ENCODE measurements around the gene EIF2S2. TPM values are rescaled to one million over a fixed set of nuclear protein-coding genes. Genes with fewer than 3 reads are reported as not detected.
A peak's percentile ranks its signal among the peaks of the same experiment; 100 is the strongest.

EIF2S2 gene
- total and polyA plus RNA-seq, 2 experiments from 2014 or later, result 40.9 to 75.8 TPM

- Histone ChIP-seq H3K27ac (no peak overlapping the region), H3K9me2 (replicated peaks; ENCODE audit: insufficient read depth) (no peaks in the 10 kb centered on the region), H4K20me1 (ENCODE audit: insufficient read depth, poor library complexity, severe bottlenecking) (peaks cover 74% of the 10 kb centered on the region), H2AFZ (no peak overlapping the region), H3K4me3 (no peak overlapping the region), H3K36me3 (replicated peaks; ENCODE audit: insufficient read depth, low read depth) (no peaks in the 10 kb centered on the region), H3K27me3 (no peaks in the 10 kb centered on the region), H3K79me2 (peaks cover 81% of the 10 kb centered on the region), H3K4me1 (ENCODE audit: insufficient read depth) (peaks cover 22% of the 10 kb centered on the region), H3K9me3 (ENCODE audit: low read depth) (no peaks in the 10 kb centered on the region), H3K4me2 (peak overlapping the region; percentile 78)
- WGBS (ENCODE audit: low lambda C conversion rate, missing lambda C conversion rate), result 89% methylated on average over 4 of the region's 4 CpGs
- no peak for DNase-seq (ENCODE audit: low spot score)
- no peak for TF ChIP-seq EZH2phosphoT487 (IDR thresholded peaks at IDR 0.05; ENCODE audit: low read depth, severe bottlenecking, unreplicated experiment)
- TF ChIP-seq CTCF (IDR thresholded peaks at IDR 0.05; ENCODE audit: poor library complexity), result no peak
- TF ChIP-seq EZH2 (IDR thresholded peaks at IDR 0.05; ENCODE audit: borderline replicate concordance), result no peak
Measured at GRCh38 chr20:34108616-34109174, 3.3 kb downstream of the EIF2S2 start.

GRCh38 chr20:34105978-34106675 lies 5.9 kb downstream of the EIF2S2 start:
- no peaks in the 10 kb centered on the region for H3K27me3 ChIP-seq
- no peaks in the 10 kb centered on the region for H3K9me2 ChIP-seq (replicated peaks; ENCODE audit: insufficient read depth)
- peaks cover 86% of the 10 kb centered on the region for H4K20me1 ChIP-seq (ENCODE audit: insufficient read depth, poor library complexity, severe bottlenecking)
- no peak overlapping the region for H2AFZ ChIP-seq
- peaks cover 22% of the 10 kb centered on the region for H3K4me1 ChIP-seq (ENCODE audit: insufficient read depth)
- H3K27ac ChIP-seq, result no peak overlapping the region
- no peak for DNase-seq (ENCODE audit: low spot score)
- TF ChIP-seq EZH2phosphoT487 (IDR thresholded peaks at IDR 0.05; ENCODE audit: low read depth, severe bottlenecking, unreplicated experiment), result no peak
- no peak for TF ChIP-seq EZH2 (IDR thresholded peaks at IDR 0.05; ENCODE audit: borderline replicate concordance)
- no peak for TF ChIP-seq CTCF (IDR thresholded peaks at IDR 0.05; ENCODE audit: poor library complexity)
- no peak overlapping the region for H3K4me3 ChIP-seq
- WGBS (ENCODE audit: low lambda C conversion rate, missing lambda C conversion rate), result 99% methylated on average over 3 of the region's 3 CpGs
- H3K4me2 ChIP-seq, result no peak overlapping the region
- H3K9me3 ChIP-seq (ENCODE audit: low read depth), result no peaks in the 10 kb centered on the region
- peaks cover 3% of the 10 kb centered on the region for H3K36me3 ChIP-seq (replicated peaks; ENCODE audit: insufficient read depth, low read depth)
- H3K79me2 ChIP-seq, result peaks cover 100% of the 10 kb centered on the region

GRCh38 chr20:34104059-34104458 lies 8.0 kb downstream of the EIF2S2 start:
- Histone ChIP-seq H3K79me2 (peaks cover 94% of the 10 kb centered on the region), H3K4me1 (ENCODE audit: insufficient read depth) (peaks cover 14% of the 10 kb centered on the region), H3K36me3 (replicated peaks; ENCODE audit: insufficient read depth, low read depth) (peaks cover 3% of the 10 kb centered on the region), H3K9me2 (replicated peaks; ENCODE audit: insufficient read depth) (no peaks in the 10 kb centered on the region), H3K4me2 (no peak overlapping the region), H3K4me3 (no peak overlapping the region), H3K27ac (no peak overlapping the region), H3K27me3 (no peaks in the 10 kb centered on the region), H4K20me1 (ENCODE audit: insufficient read depth, poor library complexity, severe bottlenecking) (peaks cover 80% of the 10 kb centered on the region), H2AFZ (no peak overlapping the region), H3K9me3 (ENCODE audit: low read depth) (no peaks in the 10 kb centered on the region)
- no peak for TF ChIP-seq EZH2 (IDR thresholded peaks at IDR 0.05; ENCODE audit: borderline replicate concordance)
- TF ChIP-seq EZH2phosphoT487 (IDR thresholded peaks at IDR 0.05; ENCODE audit: low read depth, severe bottlenecking, unreplicated experiment), result no peak
- no peak for TF ChIP-seq CTCF (IDR thresholded peaks at IDR 0.05; ENCODE audit: poor library complexity)
- DNase-seq (ENCODE audit: low spot score), result no peak
- WGBS (ENCODE audit: low lambda C conversion rate, missing lambda C conversion rate), result 90% methylated on average over 3 of the region's 3 CpGs
